Upper lobe of left lung (tissue), 6 donors: Measurements from ENCODE around the gene RAB3D. TPM values are rescaled to one million over a fixed set of nuclear protein-coding genes. Genes with fewer than 3 reads are reported as not detected.
A peak's percentile ranks its signal among the peaks of the same experiment; 100 is the strongest.

Source experiments
- ATAC-seq, 2 donors: fragments of 200-7000 bp; cut with Tn5 transposase; one replicate each; pipeline ENCODE4 v1.9.1; 2022; ENCODE audit warnings: mild to moderate bottlenecking in 2 of 2, moderate library complexity in 2 of 2; ENCODE audit not compliant: low FRiP score in 2 of 2
- DNase-seq, 2 donors: peaks; one replicate each; pipeline ENCODE4 v3.0.0-alpha.2; 2019 to 2020
- H3K27ac ChIP-seq, 4 donors: fragments of 200-600 bp; sonication (generic); one replicate each; pipeline ENCODE4 v1.5.1; 2016 to 2019
- H3K27me3 ChIP-seq, 4 donors: fragments of 200-600 bp; sonication (generic); one replicate each; pipeline ENCODE4 v1.5.1; 2017 to 2019
- H3K36me3 ChIP-seq, 4 donors: fragments of 200-600 bp; sonication (generic); one replicate each; pipeline ENCODE4 v1.5.1; 2016 to 2019
- H3K4me1 ChIP-seq, 4 donors: fragments of 200-600 bp; sonication (generic); one replicate each; pipeline ENCODE4 v1.5.1; 2018 to 2019
- H3K4me3 ChIP-seq, 4 donors: fragments of 200-600 bp; sonication (generic); one replicate each; pipeline ENCODE4 v1.5.1; 2017 to 2019; ENCODE audit warnings: mild to moderate bottlenecking in 2 of 4, moderate library complexity in 1 of 4
- H3K9me3 ChIP-seq, 4 donors: fragments of 200-600 bp; sonication (generic); one replicate each; pipeline ENCODE4 v1.5.1; 2018 to 2019
- EP300 ChIP-seq, 4 donors: sonication (generic); formaldehyde crosslinking; IDR thresholded peaks; one replicate each; pipeline ENCODE4 v1.5.1; 2017; ENCODE audit warnings: antibody characterized with exemption in 4 of 4, control low read depth in 2 of 4
- POLR2A ChIP-seq, 4 donors: fragments of 450-650 bp; IDR thresholded peaks; one replicate each; pipeline ENCODE4 v1.5.1; 2016 to 2017; ENCODE audit warnings: antibody characterized with exemption in 4 of 4, mild to moderate bottlenecking in 2 of 4
- POLR2AphosphoS5 ChIP-seq, 2 donors: sonication (generic); formaldehyde crosslinking; IDR thresholded peaks; one replicate each; pipeline ENCODE4 v1.5.1; 2017; ENCODE audit warnings: antibody characterized with exemption in 2 of 2
- WGBS, 2 donors: methylation state at CpG; one replicate each; pipeline ENCODE4 v1.1.5; 2017 to 2018; 5-methylcytosine and 5-hydroxymethylcytosine counted together
- total RNA-seq, 6 donors: library from RNA; depleted of rRNA in 4 of 6; stranded (reverse); fragments of >200 nt in 4 of 6; gene quantifications; one replicate each; pipeline versions ENCODE4 v1.1.0 to v1.2.1, GENCODE V29; 2016 to 2021
- TF ChIP-seq, protein P1 (sequence below), 6 experiments: fragments of 450-650 bp in 4 of 6; fragments of 200-600 bp in 2 of 6; sonication (generic) in 2 of 6; IDR thresholded peaks; one replicate each; pipeline ENCODE4 v1.5.1; 2016 to 2019; ENCODE audit warnings: antibody characterized with exemption in 6 of 6
- donor health status: DM: no; HTN: no; CAD: no; lungs with moderate emphysema.
- donor health status: DM: no; HTN: yes; CAD: no; lungs with severe emphysema.

The RAB3D gene
- total RNA-seq, 6 donors from 2014 or later = 22.6 to 59.2 (median 30.7) TPM

DNA sequence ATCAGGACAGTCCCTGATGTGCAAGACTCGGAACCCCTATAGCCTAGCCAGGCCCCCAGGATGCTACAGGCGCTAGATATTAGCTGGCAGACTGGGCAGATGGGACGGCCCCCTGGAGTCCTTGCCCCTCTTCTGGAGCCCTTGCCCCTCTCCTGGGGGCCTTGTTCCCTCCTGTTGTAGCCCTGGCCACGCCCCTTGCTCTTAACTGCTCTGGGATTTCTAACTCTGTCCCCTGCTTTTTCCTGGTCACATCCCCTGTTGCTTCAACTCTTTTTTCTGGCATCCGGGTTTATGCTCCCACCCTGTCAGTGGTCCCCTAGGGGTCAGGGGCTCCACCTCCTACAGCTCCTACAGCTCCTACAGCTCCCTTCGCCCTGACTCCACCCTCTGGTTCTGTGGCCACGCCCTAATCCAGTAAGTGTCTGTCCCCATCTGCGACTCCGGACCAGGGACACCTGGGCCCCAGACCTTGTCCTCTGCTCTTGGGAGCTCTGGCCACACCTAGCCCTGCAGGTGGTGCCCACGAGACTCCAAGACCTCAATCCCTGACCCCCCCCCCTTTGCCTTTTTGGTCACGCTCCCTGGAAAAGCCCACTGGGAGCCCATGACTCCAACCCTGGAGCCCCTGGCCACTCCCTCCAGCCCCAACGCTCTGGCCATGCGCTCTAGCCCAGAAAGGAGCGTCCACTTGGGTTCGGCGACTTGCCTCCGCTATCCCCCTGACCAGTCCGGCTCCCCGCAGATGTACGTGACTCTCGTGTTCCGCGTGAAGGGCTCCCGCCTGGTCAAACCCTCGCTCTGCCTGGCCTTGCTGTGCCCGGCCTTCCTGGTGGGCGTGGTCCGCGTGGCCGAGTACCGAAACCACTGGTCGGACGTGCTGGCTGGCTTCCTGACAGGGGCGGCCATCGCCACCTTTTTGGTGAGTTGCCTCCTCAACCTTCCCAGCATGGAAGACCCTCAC is 22.6 kb upstream of the RAB3D start:
- DNase-seq (peak in 1 of 2 donors; percentile 70), ATAC-seq (no peak)
- H3K36me3 ChIP-seq = peaks cover 3 to 61% (median 39%) of the 10 kb centered on the region in 4 donors
- TF ChIP-seq, protein P1, sequence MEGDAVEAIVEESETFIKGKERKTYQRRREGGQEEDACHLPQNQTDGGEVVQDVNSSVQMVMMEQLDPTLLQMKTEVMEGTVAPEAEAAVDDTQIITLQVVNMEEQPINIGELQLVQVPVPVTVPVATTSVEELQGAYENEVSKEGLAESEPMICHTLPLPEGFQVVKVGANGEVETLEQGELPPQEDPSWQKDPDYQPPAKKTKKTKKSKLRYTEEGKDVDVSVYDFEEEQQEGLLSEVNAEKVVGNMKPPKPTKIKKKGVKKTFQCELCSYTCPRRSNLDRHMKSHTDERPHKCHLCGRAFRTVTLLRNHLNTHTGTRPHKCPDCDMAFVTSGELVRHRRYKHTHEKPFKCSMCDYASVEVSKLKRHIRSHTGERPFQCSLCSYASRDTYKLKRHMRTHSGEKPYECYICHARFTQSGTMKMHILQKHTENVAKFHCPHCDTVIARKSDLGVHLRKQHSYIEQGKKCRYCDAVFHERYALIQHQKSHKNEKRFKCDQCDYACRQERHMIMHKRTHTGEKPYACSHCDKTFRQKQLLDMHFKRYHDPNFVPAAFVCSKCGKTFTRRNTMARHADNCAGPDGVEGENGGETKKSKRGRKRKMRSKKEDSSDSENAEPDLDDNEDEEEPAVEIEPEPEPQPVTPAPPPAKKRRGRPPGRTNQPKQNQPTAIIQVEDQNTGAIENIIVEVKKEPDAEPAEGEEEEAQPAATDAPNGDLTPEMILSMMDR (IDR thresholded peaks at IDR 0.05) = no peak
- no peak for TF ChIP-seq EP300 (IDR thresholded peaks at IDR 0.05)
- no peak for TF ChIP-seq POLR2A (IDR thresholded peaks at IDR 0.05)
- no peak for TF ChIP-seq POLR2AphosphoS5 (IDR thresholded peaks at IDR 0.05)
- peaks cover 0 to 1% (median 0%) of the 10 kb centered on the region in 4 donors for H3K4me1 ChIP-seq
- no peak overlapping the region for H3K27ac ChIP-seq
- H3K9me3 ChIP-seq = no peaks in the 10 kb centered on the region
- no peak overlapping the region for H3K4me3 ChIP-seq
- no peaks in the 10 kb centered on the region for H3K27me3 ChIP-seq
- 89 to 91% methylated on average over 28 to 35 of the region's 35 CpGs for WGBS, 2 donors

DNA sequence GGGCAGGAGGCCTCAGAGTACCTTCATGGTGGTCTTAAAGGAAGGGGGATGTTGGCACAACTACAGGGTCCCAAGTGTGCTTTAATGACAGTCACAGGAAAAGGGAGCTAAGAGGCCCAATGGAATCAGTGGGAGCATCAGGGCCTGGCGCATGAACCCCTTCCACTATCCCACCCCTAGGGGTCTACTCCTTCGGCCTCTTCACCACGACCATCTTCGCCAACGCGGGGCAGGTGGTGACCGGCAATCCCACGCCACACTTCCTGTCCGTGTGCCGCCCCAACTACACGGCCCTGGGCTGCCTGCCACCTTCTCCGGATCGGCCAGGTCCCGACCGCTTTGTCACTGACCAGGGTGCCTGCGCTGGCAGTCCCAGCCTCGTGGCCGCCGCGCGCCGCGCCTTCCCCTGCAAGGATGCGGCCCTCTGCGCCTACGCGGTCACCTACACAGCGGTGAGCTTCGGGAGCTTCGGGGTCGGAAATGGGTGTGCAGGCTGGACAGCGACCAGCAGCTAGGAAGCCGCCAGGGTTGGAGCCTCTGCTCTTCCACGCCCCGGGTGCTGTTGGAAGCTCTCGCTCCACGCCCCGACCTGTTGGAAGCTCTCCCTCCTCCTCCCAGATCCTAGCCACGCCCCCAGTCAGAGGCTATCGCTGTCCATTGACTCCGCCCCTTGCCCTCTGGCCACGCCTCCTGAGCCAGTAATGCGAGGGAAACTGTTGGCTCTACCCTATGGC is 21.7 kb upstream of the RAB3D start:
- H3K9me3 ChIP-seq = no peaks in the 10 kb centered on the region
- ATAC-seq (peak in 1 of 2 donors; percentile 52), DNase-seq (peak; percentile 73 to 85)
- H3K4me1 ChIP-seq = peaks cover 2 to 8% (median 4%) of the 10 kb centered on the region in 4 donors
- peak overlapping the region in 1 of 4 donors; percentile 19 for H3K4me3 ChIP-seq
- 68 to 75% methylated on average over 40 to 42 of the region's 43 CpGs for WGBS, 2 donors
- TF ChIP-seq, protein P1 (IDR thresholded peaks at IDR 0.05) = no peak
- TF ChIP-seq POLR2A (IDR thresholded peaks at IDR 0.05) = no peak
- TF ChIP-seq EP300 (IDR thresholded peaks at IDR 0.05) = no peak
- TF ChIP-seq POLR2AphosphoS5 (IDR thresholded peaks at IDR 0.05) = no peak
- no peaks in the 10 kb centered on the region for H3K27me3 ChIP-seq
- no peak overlapping the region for H3K27ac ChIP-seq
- peaks cover 3 to 61% (median 39%) of the 10 kb centered on the region in 4 donors for H3K36me3 ChIP-seq

- H3K36me3 ChIP-seq = peaks cover 3 to 43% (median 28%) of the 10 kb centered on the region in 4 donors
- H3K27me3 ChIP-seq = no peaks in the 10 kb centered on the region
- TF ChIP-seq POLR2A (IDR thresholded peaks at IDR 0.05) (no peak), POLR2AphosphoS5 (IDR thresholded peaks at IDR 0.05) (no peak), EP300 (IDR thresholded peaks at IDR 0.05) (no peak)
- TF ChIP-seq, protein P1 (IDR thresholded peaks at IDR 0.05) = no peak
- ATAC-seq (no peak), DNase-seq (no peak)
- no peaks in the 10 kb centered on the region for H3K9me3 ChIP-seq
- H3K4me3 ChIP-seq = no peak overlapping the region
- H3K27ac ChIP-seq = no peak overlapping the region
- 88 to 94% methylated on average over 5 to 11 of the region's 11 CpGs for WGBS, 2 donors
- peaks cover 6 to 26% (median 13%) of the 10 kb centered on the region in 4 donors for H3K4me1 ChIP-seq
Observed at GRCh38 chr19:11359421-11359820, 20.0 kb upstream of the RAB3D start.

DNA sequence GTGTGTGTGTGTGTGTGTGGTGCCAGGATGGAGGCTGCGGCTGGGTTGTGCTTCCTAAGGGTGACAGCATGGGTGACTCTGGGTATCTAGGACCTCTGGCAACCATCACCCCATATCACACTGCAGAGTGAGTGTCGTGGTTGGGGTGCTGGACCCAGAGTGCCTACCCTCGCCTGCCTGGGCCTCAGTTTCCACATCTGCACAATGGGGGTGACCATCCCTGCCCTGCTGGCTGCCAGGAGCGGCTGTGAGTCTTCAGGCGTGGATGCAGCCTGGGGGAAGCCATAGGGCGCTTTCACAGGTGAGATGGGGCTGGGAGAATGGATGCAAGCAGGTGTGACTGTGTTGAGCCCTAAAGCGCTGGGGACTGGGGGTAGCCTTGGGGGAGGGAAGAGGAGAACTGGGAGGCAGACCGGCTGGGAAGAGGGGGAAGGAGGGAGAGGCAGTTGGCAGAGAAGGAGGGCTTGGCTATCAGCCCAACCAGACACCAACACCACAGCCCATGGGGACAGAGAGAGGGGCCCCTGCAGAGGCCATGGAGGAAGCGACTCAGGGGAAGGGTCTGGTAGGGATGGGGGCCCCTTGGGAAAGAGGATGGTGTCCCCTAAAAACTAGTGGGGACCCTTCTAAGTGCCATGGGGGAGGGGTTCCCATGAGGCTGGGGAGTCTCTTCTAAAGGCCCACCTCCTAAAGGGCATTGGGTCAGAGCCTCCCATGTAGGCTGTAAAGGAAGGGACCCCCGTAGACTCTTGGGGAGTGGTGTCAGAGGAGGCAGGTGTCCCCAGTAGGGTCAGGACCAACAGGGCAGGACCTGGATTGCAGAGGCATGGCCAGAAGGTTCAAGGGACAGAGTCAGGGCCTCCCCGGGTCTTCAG is 17.5 kb upstream of the RAB3D start:
- Histone ChIP-seq H3K36me3 (peaks cover 0 to 22% (median 8%) of the 10 kb centered on the region in 4 donors), H3K27ac (no peak overlapping the region), H3K4me1 (peaks cover 6 to 26% (median 13%) of the 10 kb centered on the region in 4 donors), H3K27me3 (no peaks in the 10 kb centered on the region), H3K4me3 (no peak overlapping the region), H3K9me3 (no peaks in the 10 kb centered on the region)
- DNase-seq (no peak), ATAC-seq (no peak)
- WGBS, 2 donors = 81 to 86% methylated on average over 7 to 9 of the region's 11 CpGs
- TF ChIP-seq POLR2A (IDR thresholded peaks at IDR 0.05) (no peak), EP300 (IDR thresholded peaks at IDR 0.05) (no peak), POLR2AphosphoS5 (IDR thresholded peaks at IDR 0.05) (no peak)
- TF ChIP-seq, protein P1 (IDR thresholded peaks at IDR 0.05) = no peak
